ENCODE results near the gene TP53I11. TPM values are rescaled to one million over a fixed set of nuclear protein-coding genes. Genes with fewer than 3 reads are reported as not detected.

TP53I11 gene
- total RNA-seq, 1 experiment from 2014 or later = 17.7 TPM

GRCh38 chr11:44927174-44927661 is 23.5 kb downstream of the TP53I11 start:
- BruUV-seq (replicated peaks) = no TSS peak
- Mint-ChIP-seq H3K27me3 (ENCODE audit: insufficient read depth, unreplicated experiment) (peaks cover 34% of the 10 kb centered on the region), H3K9me3 (ENCODE audit: unreplicated experiment) (no peaks in the 10 kb centered on the region), H3K4me1 (ENCODE audit: insufficient read depth, unreplicated experiment) (peaks cover 5% of the 10 kb centered on the region), H3K36me3 (ENCODE audit: insufficient read depth, unreplicated experiment) (peaks cover 12% of the 10 kb centered on the region), H3K27ac (ENCODE audit: low read depth, unreplicated experiment) (no peak overlapping the region), H3K4me3 (ENCODE audit: unreplicated experiment) (no peak overlapping the region)
- POLR2A ChIA-PET = interaction anchor here (0.7 to 4.1 kb wide), 5 partner anchors 9 to 770 kb away, joined by 3 to 36 read pairs (median 4); partner anchors contain the start of gene TP53I11
- DNase-seq (ENCODE audit: unreplicated experiment) = peak; percentile 79
- CTCF ChIA-PET = interaction anchor here (0.6 to 17.4 kb wide), 41 partner anchors 9 to 790 kb away, joined by 3 to 1181 read pairs (median 4); no protein-coding TSS in a partner anchor
- TF ChIP-seq, protein P1, sequence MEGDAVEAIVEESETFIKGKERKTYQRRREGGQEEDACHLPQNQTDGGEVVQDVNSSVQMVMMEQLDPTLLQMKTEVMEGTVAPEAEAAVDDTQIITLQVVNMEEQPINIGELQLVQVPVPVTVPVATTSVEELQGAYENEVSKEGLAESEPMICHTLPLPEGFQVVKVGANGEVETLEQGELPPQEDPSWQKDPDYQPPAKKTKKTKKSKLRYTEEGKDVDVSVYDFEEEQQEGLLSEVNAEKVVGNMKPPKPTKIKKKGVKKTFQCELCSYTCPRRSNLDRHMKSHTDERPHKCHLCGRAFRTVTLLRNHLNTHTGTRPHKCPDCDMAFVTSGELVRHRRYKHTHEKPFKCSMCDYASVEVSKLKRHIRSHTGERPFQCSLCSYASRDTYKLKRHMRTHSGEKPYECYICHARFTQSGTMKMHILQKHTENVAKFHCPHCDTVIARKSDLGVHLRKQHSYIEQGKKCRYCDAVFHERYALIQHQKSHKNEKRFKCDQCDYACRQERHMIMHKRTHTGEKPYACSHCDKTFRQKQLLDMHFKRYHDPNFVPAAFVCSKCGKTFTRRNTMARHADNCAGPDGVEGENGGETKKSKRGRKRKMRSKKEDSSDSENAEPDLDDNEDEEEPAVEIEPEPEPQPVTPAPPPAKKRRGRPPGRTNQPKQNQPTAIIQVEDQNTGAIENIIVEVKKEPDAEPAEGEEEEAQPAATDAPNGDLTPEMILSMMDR (IDR thresholded peaks at IDR 0.05; ENCODE audit: unreplicated experiment) = peak; percentile 84
- intact Hi-C loops (cut with micrococcal nuclease) = loop anchor here (1.0 to 5.0 kb wide), 3 partner anchors 9 to 405 kb away; no protein-coding TSS in a partner anchor

GRCh38 chr11:44926036-44926435 is 24.6 kb downstream of the TP53I11 start:
- peaks cover 4% of the 10 kb centered on the region for H3K4me1 Mint-ChIP-seq (ENCODE audit: insufficient read depth, unreplicated experiment)
- peaks cover 33% of the 10 kb centered on the region for H3K27me3 Mint-ChIP-seq (ENCODE audit: insufficient read depth, unreplicated experiment)
- intact Hi-C loops (cut with micrococcal nuclease) = loop anchor here (5.0 kb wide), 1 partner anchor 406 kb away; no protein-coding TSS in a partner anchor
- H3K4me3 Mint-ChIP-seq (ENCODE audit: unreplicated experiment) = no peak overlapping the region
- H3K36me3 Mint-ChIP-seq (ENCODE audit: insufficient read depth, unreplicated experiment) = peaks cover 6% of the 10 kb centered on the region
- no peak overlapping the region for H3K27ac Mint-ChIP-seq (ENCODE audit: low read depth, unreplicated experiment)
- ChIA-PET CTCF (interaction anchor here (0.6 to 17.4 kb wide), 18 partner anchors 10 to 827 kb away, joined by 3 to 1181 read pairs (median 5); no protein-coding TSS in a partner anchor), POLR2A (no interaction called here)
- no peaks in the 10 kb centered on the region for H3K9me3 Mint-ChIP-seq (ENCODE audit: unreplicated experiment)
- TF ChIP-seq, protein P1 (IDR thresholded peaks at IDR 0.05; ENCODE audit: unreplicated experiment) = no peak
- no TSS peak for BruUV-seq (replicated peaks)
- no peak for DNase-seq (ENCODE audit: unreplicated experiment)

- Mint-ChIP-seq H3K27ac (ENCODE audit: low read depth, unreplicated experiment) (no peak overlapping the region), H3K36me3 (ENCODE audit: insufficient read depth, unreplicated experiment) (peaks cover under 1% of the 10 kb centered on the region), H3K4me1 (ENCODE audit: insufficient read depth, unreplicated experiment) (no peaks in the 10 kb centered on the region), H3K4me3 (ENCODE audit: unreplicated experiment) (no peak overlapping the region), H3K9me3 (ENCODE audit: unreplicated experiment) (no peaks in the 10 kb centered on the region), H3K27me3 (ENCODE audit: insufficient read depth, unreplicated experiment) (peaks cover 28% of the 10 kb centered on the region)
- TF ChIP-seq, protein P1 (IDR thresholded peaks at IDR 0.05; ENCODE audit: unreplicated experiment) = no peak
- DNase-seq (ENCODE audit: unreplicated experiment) = no peak
- CTCF ChIA-PET = interaction anchor here (0.6 to 3.6 kb wide), 4 partner anchors 12 to 193 kb away, joined by 3 to 42 read pairs (median 5); no protein-coding TSS in a partner anchor
- intact Hi-C loops (cut with micrococcal nuclease) = no loop called here
- POLR2A ChIA-PET = interaction anchor here (0.7 kb wide), 1 partner anchor 1275 kb away, joined by 3 read pairs; no protein-coding TSS in a partner anchor
- BruUV-seq (replicated peaks) = no TSS peak
Measured at GRCh38 chr11:44923806-44924205, 26.9 kb downstream of the TP53I11 start.

DNA sequence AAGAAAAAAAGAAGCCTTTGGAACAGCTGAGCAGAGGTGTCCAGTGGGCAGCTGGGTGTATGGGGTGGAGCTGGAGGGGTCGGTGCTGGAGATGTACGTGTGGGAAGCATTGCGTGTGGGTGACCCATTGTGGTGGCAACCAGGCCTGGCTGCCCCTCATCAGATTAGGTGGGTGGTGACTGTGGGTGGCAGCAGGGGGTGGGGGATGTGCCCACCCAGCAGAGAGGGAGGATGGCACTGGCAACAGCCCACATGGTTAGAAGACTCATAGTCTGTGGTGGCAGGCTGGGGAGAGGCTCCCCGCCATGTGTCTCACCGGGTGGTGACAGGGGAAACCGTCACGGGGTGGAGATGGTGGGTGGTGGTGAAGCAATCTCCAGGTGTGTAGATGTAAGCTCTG is 27.6 kb downstream of the TP53I11 start:
- TF ChIP-seq, protein P1 (IDR thresholded peaks at IDR 0.05; ENCODE audit: unreplicated experiment) = no peak
- POLR2A ChIA-PET = interaction anchor here (0.8 kb wide), 1 partner anchor 187 kb away, joined by 3 read pairs; no protein-coding TSS in a partner anchor
- intact Hi-C loops (cut with micrococcal nuclease) = no loop called here

More for the DNA sequence above, 27.6 kb downstream of the TP53I11 start:
- Mint-ChIP-seq H3K9me3 (ENCODE audit: unreplicated experiment) (no peaks in the 10 kb centered on the region), H3K4me1 (ENCODE audit: insufficient read depth, unreplicated experiment) (no peaks in the 10 kb centered on the region), H3K27ac (ENCODE audit: low read depth, unreplicated experiment) (no peak overlapping the region), H3K27me3 (ENCODE audit: insufficient read depth, unreplicated experiment) (peaks cover 31% of the 10 kb centered on the region), H3K4me3 (ENCODE audit: unreplicated experiment) (no peak overlapping the region), H3K36me3 (ENCODE audit: insufficient read depth, unreplicated experiment) (no peaks in the 10 kb centered on the region)
- DNase-seq (ENCODE audit: unreplicated experiment) = no peak
- CTCF ChIA-PET = interaction anchor here (0.6 to 3.6 kb wide), 5 partner anchors 13 to 349 kb away, joined by 3 to 42 read pairs (median 4); no protein-coding TSS in a partner anchor
- no TSS peak for BruUV-seq (replicated peaks)

All from MCF 10A (cell line).